ENCODE data around the gene ABI3BP. TPM values are rescaled to one million over a fixed set of nuclear protein-coding genes. Genes with fewer than 3 reads are reported as not detected.

The ABI3BP gene
- polyA plus RNA-seq, 3 donors, result not detected

DNA sequence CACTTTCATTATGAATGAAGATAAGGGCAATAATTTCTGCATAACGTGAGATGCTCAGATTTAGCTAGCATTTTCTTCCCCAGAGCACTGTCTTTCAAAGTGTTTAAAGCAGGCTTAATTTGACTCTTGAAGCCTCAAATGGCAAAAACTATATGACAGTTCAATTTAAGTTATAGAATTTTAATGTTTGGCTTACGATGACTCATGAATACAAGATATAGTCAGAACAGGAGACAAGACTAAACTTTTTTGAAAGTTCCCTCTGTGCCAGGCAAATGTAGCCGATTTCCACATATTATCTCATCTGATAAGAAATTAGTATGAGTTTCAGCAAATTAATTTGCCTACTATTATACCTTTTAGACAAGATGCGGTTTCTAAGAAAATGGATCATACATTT, 19.6 kb downstream of the ABI3BP start:
- WGBS (ENCODE audit: insufficient coverage), result no CpG with 5 or more reads among the region's 4 CpGs
- peaks cover 0 to 4% (median 2%) of the 10 kb centered on the region in 7 donors for H3K9me3 Mint-ChIP-seq
- H3K36me3 Mint-ChIP-seq, result no peaks in the 10 kb centered on the region

DNA sequence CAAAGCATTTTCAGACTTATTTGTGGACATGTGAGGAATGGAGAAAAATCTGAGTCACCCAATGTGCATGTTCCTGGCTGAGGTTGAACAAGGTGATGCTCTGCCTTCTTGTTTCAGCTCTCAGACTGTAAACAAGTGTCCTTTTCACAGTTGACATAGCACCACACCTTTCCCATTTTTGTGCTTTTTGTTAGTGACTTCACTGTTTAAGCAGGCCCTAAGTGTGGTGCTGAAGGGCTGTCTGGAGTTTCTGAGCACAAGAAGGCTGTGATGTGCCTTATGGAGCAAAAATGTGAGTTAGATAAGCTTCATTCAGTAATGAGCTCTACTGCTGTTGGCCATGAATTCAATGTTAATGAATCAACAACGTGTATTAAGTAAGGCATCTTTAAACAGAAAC, 20.4 kb downstream of the ABI3BP start:
- Mint-ChIP-seq H3K9me3 (peaks cover 0 to 4% (median 2%) of the 10 kb centered on the region in 7 donors), H3K4me3 (no peak overlapping the region), H3K4me1 (no peaks in the 10 kb centered on the region), H3K27me3 (ENCODE audit: low read depth in 3 of 3) (no peaks in the 10 kb centered on the region), H3K27ac (no peak overlapping the region), H3K36me3 (no peaks in the 10 kb centered on the region)
- H3K27me3 ChIP-seq (ENCODE audit: control insufficient read depth in 2 of 2, insufficient read depth in 2 of 2, low read length in 2 of 2), result no peaks in the 10 kb centered on the region
- H3K79me2 ChIP-seq (ENCODE audit: insufficient read depth, low read length), result no peaks in the 10 kb centered on the region
- no peak overlapping the region for H3K9ac ChIP-seq (ENCODE audit: insufficient read depth, low read length, poor library complexity, severe bottlenecking)
- no peak overlapping the region for H3K4me2 ChIP-seq (replicated peaks; ENCODE audit: extremely low read depth, low read length, poor library complexity, severe bottlenecking)
- no peak overlapping the region for H3K27ac ChIP-seq (ENCODE audit: low read depth in 1 of 2, low read length in 2 of 2)
- DNase-seq, result no peak
- H3K4me3 ChIP-seq (replicated peaks in 1 of 3; ENCODE audit: low read depth in 2 of 3, low read length in 3 of 3), result no peak overlapping the region
- H2AFZ ChIP-seq (ENCODE audit: insufficient read depth, low read depth, low read length, poor library complexity, severe bottlenecking), result no peak overlapping the region
- H3K4me1 ChIP-seq (ENCODE audit: control insufficient read depth in 1 of 2, insufficient read depth in 2 of 2, low read length in 2 of 2), result no peaks in the 10 kb centered on the region
- WGBS (ENCODE audit: insufficient coverage), result no CpG with 5 or more reads among the region's 1 CpG
- no peaks in the 10 kb centered on the region for H3K9me3 ChIP-seq (replicated peaks in 1 of 2; ENCODE audit: control insufficient read depth in 1 of 2, insufficient read depth in 1 of 2, low read length in 2 of 2)
- intact Hi-C loops (cut with micrococcal nuclease), result no loop called here
- TF ChIP-seq, protein P1, sequence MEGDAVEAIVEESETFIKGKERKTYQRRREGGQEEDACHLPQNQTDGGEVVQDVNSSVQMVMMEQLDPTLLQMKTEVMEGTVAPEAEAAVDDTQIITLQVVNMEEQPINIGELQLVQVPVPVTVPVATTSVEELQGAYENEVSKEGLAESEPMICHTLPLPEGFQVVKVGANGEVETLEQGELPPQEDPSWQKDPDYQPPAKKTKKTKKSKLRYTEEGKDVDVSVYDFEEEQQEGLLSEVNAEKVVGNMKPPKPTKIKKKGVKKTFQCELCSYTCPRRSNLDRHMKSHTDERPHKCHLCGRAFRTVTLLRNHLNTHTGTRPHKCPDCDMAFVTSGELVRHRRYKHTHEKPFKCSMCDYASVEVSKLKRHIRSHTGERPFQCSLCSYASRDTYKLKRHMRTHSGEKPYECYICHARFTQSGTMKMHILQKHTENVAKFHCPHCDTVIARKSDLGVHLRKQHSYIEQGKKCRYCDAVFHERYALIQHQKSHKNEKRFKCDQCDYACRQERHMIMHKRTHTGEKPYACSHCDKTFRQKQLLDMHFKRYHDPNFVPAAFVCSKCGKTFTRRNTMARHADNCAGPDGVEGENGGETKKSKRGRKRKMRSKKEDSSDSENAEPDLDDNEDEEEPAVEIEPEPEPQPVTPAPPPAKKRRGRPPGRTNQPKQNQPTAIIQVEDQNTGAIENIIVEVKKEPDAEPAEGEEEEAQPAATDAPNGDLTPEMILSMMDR (IDR thresholded peaks at IDR 0.05), result no peak
- no peaks in the 10 kb centered on the region for H3K36me3 ChIP-seq (replicated peaks in 1 of 2; ENCODE audit: control insufficient read depth in 1 of 2, insufficient read depth in 2 of 2, low read length in 2 of 2)
- H4K20me1 ChIP-seq (ENCODE audit: insufficient read depth, low read length), result no peaks in the 10 kb centered on the region

More for the DNA sequence above, 19.6 kb downstream of the ABI3BP start:
- H3K27ac Mint-ChIP-seq, result no peak overlapping the region
- H3K4me3 Mint-ChIP-seq, result no peak overlapping the region
- no peaks in the 10 kb centered on the region for H3K4me1 ChIP-seq (ENCODE audit: control insufficient read depth in 1 of 2, insufficient read depth in 2 of 2, low read length in 2 of 2)
- no peak overlapping the region for H3K4me3 ChIP-seq (replicated peaks in 1 of 3; ENCODE audit: low read depth in 2 of 3, low read length in 3 of 3)
- H3K4me1 Mint-ChIP-seq, result no peaks in the 10 kb centered on the region
- intact Hi-C loops (cut with micrococcal nuclease), result no loop called here
- H3K79me2 ChIP-seq (ENCODE audit: insufficient read depth, low read length), result no peaks in the 10 kb centered on the region
- H3K27ac ChIP-seq (ENCODE audit: low read depth in 1 of 2, low read length in 2 of 2), result no peak overlapping the region
- H4K20me1 ChIP-seq (ENCODE audit: insufficient read depth, low read length), result no peaks in the 10 kb centered on the region
- H3K36me3 ChIP-seq (replicated peaks in 1 of 2; ENCODE audit: control insufficient read depth in 1 of 2, insufficient read depth in 2 of 2, low read length in 2 of 2), result no peaks in the 10 kb centered on the region
- no peak overlapping the region for H2AFZ ChIP-seq (ENCODE audit: insufficient read depth, low read depth, low read length, poor library complexity, severe bottlenecking)
- no peak for DNase-seq
- no peaks in the 10 kb centered on the region for H3K27me3 Mint-ChIP-seq (ENCODE audit: low read depth in 3 of 3)
- no peaks in the 10 kb centered on the region for H3K9me3 ChIP-seq (replicated peaks in 1 of 2; ENCODE audit: control insufficient read depth in 1 of 2, insufficient read depth in 1 of 2, low read length in 2 of 2)
- no peak overlapping the region for H3K9ac ChIP-seq (ENCODE audit: insufficient read depth, low read length, poor library complexity, severe bottlenecking)
- H3K4me2 ChIP-seq (replicated peaks; ENCODE audit: extremely low read depth, low read length, poor library complexity, severe bottlenecking), result no peak overlapping the region
- TF ChIP-seq, protein P1 (IDR thresholded peaks at IDR 0.05), result no peak
- H3K27me3 ChIP-seq (ENCODE audit: control insufficient read depth in 2 of 2, insufficient read depth in 2 of 2, low read length in 2 of 2), result no peaks in the 10 kb centered on the region

Measured in CD14-positive monocyte (primary cell).